ENCODE measurements around the gene AHCY. TPM values are rescaled to one million over a fixed set of nuclear protein-coding genes. Genes with fewer than 3 reads are reported as not detected.
"Not testable (repeated sequence)": the region's sequence is repeated elsewhere in the genome, so short reads cannot be mapped to it uniquely, and the experiment has no call there.

AHCY gene
- total RNA-seq, 5 donors from 2014 or later (not counting 1 experiment from before 2014, with no cell fraction given): 15.3 to 28.3 (median 23.9) TPM

DNA sequence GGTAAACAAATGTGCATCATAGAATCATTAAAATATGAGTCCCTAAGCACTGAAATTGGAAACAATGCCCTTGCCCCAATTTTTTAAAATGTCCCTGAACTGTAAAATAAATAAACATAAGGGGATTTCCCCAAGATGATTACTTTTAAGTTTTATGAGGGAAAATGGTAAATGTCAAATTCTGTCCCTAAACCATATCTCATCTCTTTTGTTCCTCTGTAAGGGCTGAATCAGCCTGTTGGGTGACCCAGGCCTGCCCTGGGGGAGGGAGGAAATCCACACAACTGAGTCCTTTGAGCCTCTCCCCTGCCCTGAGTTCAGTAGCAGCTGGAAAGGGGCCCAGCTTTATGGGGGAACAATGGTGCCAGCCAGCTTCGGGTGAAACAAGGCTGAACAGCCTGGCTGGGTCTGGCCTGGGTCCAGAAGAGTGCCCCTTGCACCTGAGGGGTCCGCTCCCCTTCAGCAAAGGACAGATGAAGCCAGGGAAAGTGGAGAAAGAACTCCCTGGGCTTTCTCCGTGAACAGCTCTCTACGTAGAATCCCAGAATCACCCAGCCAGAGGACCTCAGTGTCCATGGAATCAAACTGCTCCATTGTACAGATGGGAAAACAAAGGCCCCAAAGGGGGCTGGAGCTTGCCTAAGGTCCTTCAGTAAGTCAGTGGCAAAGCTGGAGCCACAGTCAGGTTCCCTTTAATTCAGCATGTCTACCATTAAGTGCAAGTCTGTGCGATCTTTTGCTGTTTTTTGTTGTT lies 31.7 kb upstream of the AHCY start:
- Mint-ChIP-seq H3K27me3 (no peaks in the 10 kb centered on the region), H3K4me3 (no peak overlapping the region), H3K9me3 (no peaks in the 10 kb centered on the region), H3K27ac (no peak overlapping the region), H3K36me3 (no peaks in the 10 kb centered on the region), H3K4me1 (peaks cover 0 to 17% (median 0%) of the 10 kb centered on the region in 3 donors)
- no peak for DNase-seq
- no peak overlapping the region for H3K4me3 ChIP-seq (ENCODE audit: control insufficient read depth in 1 of 2, extremely low read depth in 1 of 2, low read length in 1 of 2)
- POLR2A ChIA-PET: no interaction called here
- H3K4me1 ChIP-seq (ENCODE audit: control insufficient read depth in 1 of 2, extremely low read depth in 1 of 2, insufficient read depth in 2 of 2, low read length in 2 of 2): peaks cover 0 to 46% of the 10 kb centered on the region in 2 experiments
- H3K27me3 ChIP-seq (replicated peaks in 1 of 2; ENCODE audit: control insufficient read depth in 2 of 2, extremely low read depth in 1 of 2, insufficient read depth in 2 of 2, low read length in 1 of 2): no peaks in the 10 kb centered on the region
- H3K9me3 ChIP-seq: no peaks in the 10 kb centered on the region
- H3K27ac ChIP-seq (ENCODE audit: low read length): no peak overlapping the region
- H3K36me3 ChIP-seq (ENCODE audit: control insufficient read depth in 2 of 2, extremely low read depth in 1 of 2, insufficient read depth in 1 of 2, low read length in 1 of 2): no peaks in the 10 kb centered on the region
- CTCF ChIA-PET: interaction anchor here in 1 of 2 donors (1.6 kb wide), 1 partner anchor 22 kb away, joined by 3 read pairs; no protein-coding TSS in a partner anchor
- WGBS (ENCODE audit: insufficient coverage): 96% methylated on average over 4 of the region's 5 CpGs
- no peak for ATAC-seq (replicated peaks in 1 of 4)

DNA sequence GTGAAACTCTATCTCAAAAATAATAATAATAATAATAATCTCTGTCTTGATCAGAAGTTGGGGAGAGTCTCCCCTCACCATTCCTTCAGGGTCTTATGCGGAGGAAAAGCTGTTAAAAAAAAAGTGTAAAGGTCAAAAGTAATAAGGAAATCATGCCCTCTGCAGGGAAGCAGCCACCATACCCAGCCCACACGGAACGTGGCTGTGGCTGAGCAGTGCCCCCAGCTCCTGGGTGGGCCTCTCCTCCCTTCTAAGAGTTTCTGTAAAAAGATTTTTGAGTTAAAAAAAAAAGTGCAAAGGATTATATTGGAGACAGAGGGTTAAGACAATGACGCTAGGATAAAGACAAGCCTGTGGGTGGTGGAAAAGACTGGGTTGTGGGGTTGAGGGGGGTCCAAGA lies 30.6 kb upstream of the AHCY start:
- no peaks in the 10 kb centered on the region for H3K27me3 Mint-ChIP-seq

DNA sequence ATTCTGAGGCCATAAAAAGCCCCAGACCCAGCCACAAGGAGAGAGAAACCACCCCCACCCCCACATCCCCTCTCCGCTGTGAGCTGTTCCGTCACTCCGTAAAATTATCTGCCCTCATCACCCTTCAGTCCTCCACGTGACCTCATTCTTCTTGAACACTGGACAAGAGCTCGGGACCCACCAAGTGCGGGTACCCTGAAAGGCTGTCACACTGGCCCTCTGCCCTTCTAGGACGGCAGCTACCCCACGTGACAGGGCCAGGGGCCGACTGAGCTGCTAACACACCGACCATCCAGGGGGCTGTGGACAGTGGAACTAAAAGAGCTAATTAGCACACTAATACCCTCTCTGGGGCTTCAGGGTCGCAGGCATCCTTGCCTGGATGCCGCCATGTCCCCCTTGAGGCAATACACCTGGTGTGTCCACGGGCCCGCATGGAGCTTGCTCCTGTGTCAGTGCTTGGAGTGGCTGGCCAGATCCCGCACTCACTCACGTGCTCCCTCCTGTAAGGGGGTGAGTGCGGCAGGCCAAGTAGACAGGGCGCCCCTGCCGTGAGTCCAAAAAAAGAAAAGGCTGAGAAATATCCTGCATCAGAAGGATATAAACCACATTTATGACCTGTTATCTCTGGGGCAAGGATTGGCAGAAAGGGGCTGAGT lies 29.2 kb upstream of the AHCY start:
- H3K27ac Mint-ChIP-seq: no peak overlapping the region
- Histone ChIP-seq H3K27me3 (replicated peaks in 1 of 2; ENCODE audit: control insufficient read depth in 2 of 2, extremely low read depth in 1 of 2, insufficient read depth in 2 of 2, low read length in 1 of 2) (no peaks in the 10 kb centered on the region), H3K4me1 (ENCODE audit: control insufficient read depth in 1 of 2, extremely low read depth in 1 of 2, insufficient read depth in 2 of 2, low read length in 2 of 2) (peaks cover 0 to 28% of the 10 kb centered on the region in 2 experiments), H3K36me3 (ENCODE audit: control insufficient read depth in 2 of 2, extremely low read depth in 1 of 2, insufficient read depth in 1 of 2, low read length in 1 of 2) (no peaks in the 10 kb centered on the region), H3K27ac (ENCODE audit: low read length) (no peak overlapping the region), H3K9me3 (no peaks in the 10 kb centered on the region), H3K4me3 (ENCODE audit: control insufficient read depth in 1 of 2, extremely low read depth in 1 of 2, low read length in 1 of 2) (no peak overlapping the region)
- H3K27me3 Mint-ChIP-seq: no peaks in the 10 kb centered on the region
- H3K9me3 Mint-ChIP-seq: no peaks in the 10 kb centered on the region
- CTCF ChIA-PET: no interaction called here
- POLR2A ChIA-PET: no interaction called here
- no peaks in the 10 kb centered on the region for H3K36me3 Mint-ChIP-seq
- WGBS (ENCODE audit: insufficient coverage): 96% methylated on average over 7 of the region's 19 CpGs
- H3K4me3 Mint-ChIP-seq: no peak overlapping the region
- peaks cover 0 to 8% (median 0%) of the 10 kb centered on the region in 3 donors for H3K4me1 Mint-ChIP-seq
- DNase-seq: no peak
- ATAC-seq (replicated peaks in 1 of 4): no peak

More for the DNA sequence above, 30.6 kb upstream of the AHCY start:
- no peaks in the 10 kb centered on the region for H3K36me3 Mint-ChIP-seq
- ATAC-seq (replicated peaks in 1 of 4) (no peak), DNase-seq (no peak)
- H3K27ac Mint-ChIP-seq: no peak overlapping the region
- H3K4me1 Mint-ChIP-seq: peaks cover 0 to 16% (median 0%) of the 10 kb centered on the region in 3 donors
- no peaks in the 10 kb centered on the region for H3K36me3 ChIP-seq (ENCODE audit: control insufficient read depth in 2 of 2, extremely low read depth in 1 of 2, insufficient read depth in 1 of 2, low read length in 1 of 2)
- no peak overlapping the region for H3K4me3 ChIP-seq (ENCODE audit: control insufficient read depth in 1 of 2, extremely low read depth in 1 of 2, low read length in 1 of 2)
- H3K9me3 ChIP-seq: no peaks in the 10 kb centered on the region
- H3K27me3 ChIP-seq (replicated peaks in 1 of 2; ENCODE audit: control insufficient read depth in 2 of 2, extremely low read depth in 1 of 2, insufficient read depth in 2 of 2, low read length in 1 of 2): no peaks in the 10 kb centered on the region
- H3K4me1 ChIP-seq (ENCODE audit: control insufficient read depth in 1 of 2, extremely low read depth in 1 of 2, insufficient read depth in 2 of 2, low read length in 2 of 2): peaks cover 0 to 41% of the 10 kb centered on the region in 2 experiments
- 60% methylated on average over 1 of the region's 4 CpGs for WGBS (ENCODE audit: insufficient coverage)
- H3K4me3 Mint-ChIP-seq: no peak overlapping the region
- ChIA-PET CTCF (no interaction called here), POLR2A (interaction anchor here (0.5 to 0.7 kb wide), 3 partner anchors 44 to 800 kb away, joined by 3 to 4 read pairs (median 3); no protein-coding TSS in a partner anchor)
- no peak overlapping the region for H3K27ac ChIP-seq (ENCODE audit: low read length)
- no peaks in the 10 kb centered on the region for H3K9me3 Mint-ChIP-seq

DNA sequence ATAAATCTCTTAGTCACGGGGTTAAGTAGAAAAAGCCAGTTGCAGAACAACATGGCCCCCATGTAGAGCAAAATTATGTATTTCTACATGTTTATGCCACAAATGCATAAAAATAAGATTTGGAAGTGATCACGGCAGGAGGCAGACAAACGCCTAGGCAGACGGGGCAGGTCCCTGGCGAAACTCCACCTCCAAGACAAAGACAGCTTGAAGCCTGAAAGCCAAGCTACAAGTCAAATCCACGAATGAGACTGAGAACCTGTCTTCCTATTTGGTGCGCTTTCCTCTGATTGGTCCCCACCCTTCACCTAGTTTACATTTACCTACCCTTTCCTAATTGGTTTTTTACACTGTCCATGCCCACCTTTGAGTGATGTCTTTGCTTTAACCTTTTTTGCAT lies 28.7 kb upstream of the AHCY start:
- ChIA-PET CTCF (no interaction called here), POLR2A (no interaction called here)
- Mint-ChIP-seq H3K27ac (no peak overlapping the region), H3K4me3 (no peak overlapping the region), H3K36me3 (no peaks in the 10 kb centered on the region), H3K4me1 (peaks cover 0 to 8% (median 0%) of the 10 kb centered on the region in 3 donors), H3K27me3 (no peaks in the 10 kb centered on the region), H3K9me3 (no peaks in the 10 kb centered on the region)
- ATAC-seq (replicated peaks in 1 of 4): no peak
- Histone ChIP-seq H3K4me3 (ENCODE audit: control insufficient read depth in 1 of 2, extremely low read depth in 1 of 2, low read length in 1 of 2) (no peak overlapping the region), H3K9me3 (no peaks in the 10 kb centered on the region), H3K27me3 (replicated peaks in 1 of 2; ENCODE audit: control insufficient read depth in 2 of 2, extremely low read depth in 1 of 2, insufficient read depth in 2 of 2, low read length in 1 of 2) (no peaks in the 10 kb centered on the region), H3K4me1 (ENCODE audit: control insufficient read depth in 1 of 2, extremely low read depth in 1 of 2, insufficient read depth in 2 of 2, low read length in 2 of 2) (peaks cover 0 to 22% of the 10 kb centered on the region in 2 experiments), H3K27ac (ENCODE audit: low read length) (no peak overlapping the region), H3K36me3 (ENCODE audit: control insufficient read depth in 2 of 2, extremely low read depth in 1 of 2, insufficient read depth in 1 of 2, low read length in 1 of 2) (no peaks in the 10 kb centered on the region)
- 95% methylated on average over 6 of the region's 7 CpGs for WGBS (ENCODE audit: insufficient coverage)
- DNase-seq: no peak

DNA sequence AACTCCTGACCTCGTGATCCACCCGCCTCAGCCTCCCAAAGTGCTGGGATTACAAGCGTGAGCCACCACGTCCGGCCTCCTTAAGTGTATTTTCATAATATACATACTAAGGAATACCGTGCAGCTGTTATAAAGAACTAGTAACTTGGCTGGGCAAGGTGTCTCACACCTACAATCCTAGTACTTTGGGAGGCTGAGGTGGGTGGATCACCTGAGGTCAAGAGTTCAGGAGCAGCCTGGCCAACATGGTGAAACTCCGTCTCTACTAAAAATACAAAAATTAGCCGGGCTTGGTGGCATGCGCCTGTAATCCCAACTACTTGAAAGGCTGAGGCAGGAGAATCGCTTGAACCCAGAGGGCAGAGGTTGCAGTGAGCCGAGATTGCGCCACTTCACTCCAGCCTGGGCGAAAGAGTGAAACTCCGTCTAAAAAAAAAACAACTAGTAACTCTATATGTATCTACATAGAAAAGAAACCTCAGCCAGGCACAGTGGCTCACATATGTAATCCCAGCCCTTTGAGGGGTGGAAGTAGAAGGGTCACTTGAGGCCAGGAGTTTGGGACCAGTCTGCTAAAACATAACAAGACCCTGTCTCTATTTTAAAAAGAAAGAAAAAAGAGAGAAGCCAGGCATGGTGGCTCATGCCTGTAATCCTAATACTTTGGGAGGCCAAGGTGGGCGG lies 27.8 kb upstream of the AHCY start:
- H3K4me1 Mint-ChIP-seq; H3K9me3 Mint-ChIP-seq; H3K27me3 ChIP-seq (replicated peaks in 1 of 2; ENCODE audit: control insufficient read depth in 2 of 2, extremely low read depth in 1 of 2, insufficient read depth in 2 of 2, low read length in 1 of 2); H3K4me3 ChIP-seq (ENCODE audit: control insufficient read depth in 1 of 2, extremely low read depth in 1 of 2, low read length in 1 of 2); CTCF ChIA-PET; H3K36me3 Mint-ChIP-seq; H3K27me3 Mint-ChIP-seq; H3K4me3 Mint-ChIP-seq; ATAC-seq (replicated peaks in 1 of 4); H3K27ac Mint-ChIP-seq; H3K27ac ChIP-seq (ENCODE audit: low read length); DNase-seq; H3K36me3 ChIP-seq (ENCODE audit: control insufficient read depth in 2 of 2, extremely low read depth in 1 of 2, insufficient read depth in 1 of 2, low read length in 1 of 2); H3K9me3 ChIP-seq: not testable (repeated sequence)
- no CpG with 5 or more reads among the region's 15 CpGs for WGBS (ENCODE audit: insufficient coverage)
- POLR2A ChIA-PET: interaction anchor here in 1 of 2 donors (0.6 kb wide), 1 partner anchor 441 kb away, joined by 3 read pairs; no protein-coding TSS in a partner anchor
- H3K4me1 ChIP-seq (ENCODE audit: control insufficient read depth in 1 of 2, extremely low read depth in 1 of 2, insufficient read depth in 2 of 2, low read length in 2 of 2): peaks cover 0 to 14% of the 10 kb centered on the region in 2 experiments

DNA sequence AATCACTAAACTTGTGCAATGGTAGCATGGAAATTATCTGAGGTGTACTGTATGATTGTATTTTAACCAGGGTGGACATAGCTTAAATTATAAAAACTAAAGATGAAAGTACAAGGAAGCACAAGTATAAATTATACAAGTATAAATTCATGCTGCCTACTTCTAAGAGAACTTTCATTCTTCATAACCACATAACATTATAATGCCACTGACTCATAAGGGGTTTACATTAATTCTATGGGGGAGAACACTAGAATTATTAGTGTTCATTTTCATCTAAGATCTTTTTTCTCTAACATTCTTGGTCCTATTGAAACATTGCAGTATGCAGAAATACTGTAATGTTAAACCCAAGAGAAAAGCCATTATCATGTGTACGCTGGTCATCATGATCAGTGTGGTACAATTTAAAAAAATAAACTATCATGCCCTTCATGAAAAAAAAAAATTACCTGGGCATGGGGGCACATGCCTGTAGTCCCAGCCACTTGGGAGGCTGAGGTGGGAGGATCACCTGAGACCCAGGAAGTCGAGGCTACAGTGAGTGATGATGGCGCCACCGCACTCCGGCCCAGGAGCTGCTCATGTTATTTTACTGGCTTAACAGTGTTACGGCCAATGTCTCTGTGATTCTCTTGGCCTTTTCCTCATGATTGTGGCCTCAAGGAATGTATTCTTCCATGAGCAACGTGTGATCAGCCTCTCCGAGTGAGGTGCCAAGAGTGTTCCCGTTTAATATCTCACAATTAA lies 25.9 kb upstream of the AHCY start:
- DNase-seq (no peak), ATAC-seq (replicated peaks in 1 of 4) (no peak)
- Mint-ChIP-seq H3K36me3 (no peaks in the 10 kb centered on the region), H3K4me3 (no peak overlapping the region), H3K4me1 (peaks cover 0 to 8% (median 0%) of the 10 kb centered on the region in 3 donors), H3K9me3 (no peaks in the 10 kb centered on the region), H3K27me3 (peaks cover 6 to 8% of the 10 kb centered on the region in 2 donors), H3K27ac (no peak overlapping the region)
- WGBS (ENCODE audit: insufficient coverage): 91% methylated on average over 7 of the region's 9 CpGs
- H3K36me3 ChIP-seq (ENCODE audit: control insufficient read depth in 2 of 2, extremely low read depth in 1 of 2, insufficient read depth in 1 of 2, low read length in 1 of 2): no peaks in the 10 kb centered on the region
- no peak overlapping the region for H3K27ac ChIP-seq (ENCODE audit: low read length)
- no peaks in the 10 kb centered on the region for H3K9me3 ChIP-seq
- CTCF ChIA-PET: no interaction called here
- no peaks in the 10 kb centered on the region for H3K27me3 ChIP-seq (replicated peaks in 1 of 2; ENCODE audit: control insufficient read depth in 2 of 2, extremely low read depth in 1 of 2, insufficient read depth in 2 of 2, low read length in 1 of 2)
- POLR2A ChIA-PET: interaction anchor here in 1 of 2 donors (0.6 kb wide), 1 partner anchor 36 kb away, joined by 3 read pairs; no protein-coding TSS in a partner anchor
- peaks cover 0 to 10% of the 10 kb centered on the region in 2 experiments for H3K4me1 ChIP-seq (ENCODE audit: control insufficient read depth in 1 of 2, extremely low read depth in 1 of 2, insufficient read depth in 2 of 2, low read length in 2 of 2)
- no peak overlapping the region for H3K4me3 ChIP-seq (ENCODE audit: control insufficient read depth in 1 of 2, extremely low read depth in 1 of 2, low read length in 1 of 2)

All from T-cell (primary cell).